PC-9 (cell line): ENCODE data around the gene PPP1R13L. TPM values are rescaled to one million over a fixed set of nuclear protein-coding genes. Genes with fewer than 3 reads are reported as not detected.

Experiments used
- BruUV-seq: library from RNA; stranded (reverse); fragments of 400-500 nt; replicated peaks from 2 replicates; lab custom pipeline; 2021; lab: Mats Ljungman, UMichigan
- CTCF ChIA-PET: fragments of 300-600 bp; sonication (Branson Sonifier 250); formaldehyde crosslinking; loops from one replicate; lab custom pipeline; 2022; ENCODE audit warnings: antibody characterized with exemption; lab: Charles Lee
- POLR2A ChIA-PET: fragments of 300-600 bp; sonication (Branson Sonifier 250); formaldehyde crosslinking; loops from one replicate; lab custom pipeline; 2022; ENCODE audit warnings: antibody characterized with exemption; ENCODE audit not compliant: unreplicated experiment; lab: Charles Lee
- DNase-seq, 2 experiments: peaks; one replicate each; pipeline versions ENCODE4 v3.0.0 to v3.0.0-alpha.2; 2015 to 2022; ENCODE audit warnings: mixed read lengths in 1 of 2
- H2AFZ ChIP-seq: fragments of 200-600 bp; sonication (generic); 2 replicates; pipeline ENCODE4 v1.8.1; 2017; ENCODE audit warnings: antibody characterized with exemption
- H3F3A ChIP-seq: fragments of 200-600 bp; sonication (generic); 2 replicates; pipeline ENCODE4 v1.8.1; 2017; ENCODE audit warnings: antibody characterized with exemption, mild to moderate bottlenecking, low read depth; ENCODE audit not compliant: insufficient read depth
- H3K27ac ChIP-seq: fragments of 200-600 bp; sonication (generic); 2 replicates; pipeline ENCODE4 v1.6.1; 2016; ENCODE audit warnings: mixed run types
- H3K27me3 ChIP-seq: fragments of 200-600 bp; sonication (generic); 2 replicates; pipeline ENCODE4 v1.6.1; 2016; ENCODE audit warnings: low read depth, mixed run types; ENCODE audit not compliant: insufficient read depth
- H3K36me3 ChIP-seq: fragments of 200-600 bp; sonication (generic); 2 replicates; pipeline ENCODE4 v1.6.1; 2016; ENCODE audit warnings: low read depth, mixed run types
- H3K4me1 ChIP-seq: fragments of 200-600 bp; sonication (generic); replicated peaks from 2 replicates; pipeline ENCODE4 v1.6.1; 2016; ENCODE audit warnings: mixed run types; ENCODE audit not compliant: insufficient read depth
- H3K4me2 ChIP-seq: fragments of 200-600 bp; sonication (generic); 2 replicates; pipeline ENCODE4 v1.6.1; 2017; ENCODE audit warnings: mixed run types
- H3K4me3 ChIP-seq: fragments of 200-600 bp; sonication (generic); 2 replicates; pipeline ENCODE4 v1.6.1; 2016; ENCODE audit warnings: mixed run types
- H3K79me2 ChIP-seq: fragments of 200-600 bp; sonication (generic); 2 replicates; pipeline ENCODE4 v1.6.1; 2017; ENCODE audit warnings: low read depth, mixed run types
- H3K9me2 ChIP-seq: fragments of 200-600 bp; sonication (generic); 2 replicates; pipeline ENCODE4 v1.8.1; 2017; ENCODE audit warnings: mild to moderate bottlenecking; ENCODE audit not compliant: insufficient read depth
- H3K9me3 ChIP-seq: fragments of 200-600 bp; sonication (generic); 2 replicates; pipeline ENCODE4 v1.8.1; 2016; ENCODE audit warnings: low read depth; ENCODE audit not compliant: insufficient read depth
- H4K20me1 ChIP-seq: fragments of 200-600 bp; sonication (generic); 2 replicates; pipeline ENCODE4 v1.8.1; 2017; ENCODE audit not compliant: insufficient read depth
- EZH2 ChIP-seq: fragments of 200-600 bp; sonication (generic); IDR thresholded peaks from 2 replicates; pipeline ENCODE4 v1.8.0; 2017; ENCODE audit warnings: antibody characterized with exemption, low read depth
- intact Hi-C: fragments of 100-400 bp; cut with micrococcal nuclease; formaldehyde crosslinking; loops from one replicate; pipeline ENCODE4 v1.10.0; 2022; ENCODE audit not compliant: unreplicated experiment
- total RNA-seq: library from RNA; stranded (reverse); gene quantifications from 2 replicates; pipeline ENCODE4 v1.2.3, GENCODE V29; 2021
- TF ChIP-seq, protein P1 (sequence below): fragments of 200-600 bp; sonication (generic); conservative IDR thresholded peaks from 2 replicates; pipeline ENCODE4 v1.6.1; 2017; ENCODE audit warnings: mixed run types, antibody characterized with exemption, mild to moderate bottlenecking, moderate library complexity

PPP1R13L gene
- total RNA-seq, 1 experiment from 2014 or later: 121 TPM

DNA sequence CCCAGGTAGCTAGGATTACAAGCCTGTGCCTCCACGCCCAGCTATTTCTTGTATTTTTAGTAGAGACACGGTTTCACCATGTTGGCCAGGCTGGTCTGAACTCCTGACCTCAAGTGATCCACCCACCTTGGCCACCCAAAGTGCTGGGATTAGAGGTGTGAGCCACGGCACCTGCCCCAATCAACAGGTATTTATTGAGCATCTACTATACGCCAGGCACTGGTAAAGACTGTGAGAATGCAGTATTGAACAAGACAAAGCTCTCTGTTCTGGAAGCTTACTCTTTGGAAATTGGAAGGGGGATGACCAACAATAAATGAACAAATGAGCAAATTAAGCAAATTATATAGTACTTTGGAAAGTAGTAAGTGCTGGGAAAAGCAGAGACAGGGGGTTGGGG, 40.3 kb upstream of the PPP1R13L start:
- BruUV-seq: no TSS peak

DNA sequence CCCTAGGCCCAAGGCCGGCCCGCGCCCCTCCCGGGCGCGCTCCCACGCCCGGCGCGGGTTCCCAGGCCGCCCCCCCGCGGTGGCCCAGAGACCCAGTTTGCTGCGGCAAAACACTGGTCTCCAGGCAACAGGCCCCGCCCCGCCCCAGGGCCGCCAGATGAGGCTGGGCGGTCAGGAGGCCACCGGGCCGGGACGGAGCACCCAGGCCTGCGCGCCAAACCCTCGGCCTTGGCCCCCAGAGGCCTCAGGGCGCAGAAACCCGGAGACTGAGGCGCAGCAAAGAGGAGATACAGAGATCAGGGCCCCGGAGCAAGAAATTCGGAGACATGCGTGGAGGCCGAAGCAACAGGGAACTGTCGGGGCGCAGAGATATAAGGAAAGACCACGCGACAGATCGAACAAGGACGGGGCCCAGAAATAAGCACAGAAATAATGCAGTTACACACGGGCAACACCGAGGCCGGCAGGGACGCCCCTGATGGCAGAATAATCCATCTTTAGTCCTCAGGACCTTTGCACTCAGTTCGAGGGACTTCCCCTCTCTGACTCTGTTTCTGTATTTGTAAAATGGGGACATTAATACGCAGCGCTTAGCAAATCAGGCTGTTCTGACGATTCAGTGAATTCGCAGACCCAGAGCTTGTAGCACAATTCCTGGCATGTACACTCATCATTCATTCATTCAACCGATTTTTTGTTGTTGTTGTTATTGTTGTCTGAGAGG, 39.6 kb upstream of the PPP1R13L start:
- no peak overlapping the region for H3K27ac ChIP-seq
- H3K79me2 ChIP-seq: peaks cover 1% of the 10 kb centered on the region
- peak overlapping the region; percentile 89 for H3K4me2 ChIP-seq
- H4K20me1 ChIP-seq: no peaks in the 10 kb centered on the region
- H3K9me2 ChIP-seq: no peaks in the 10 kb centered on the region
- POLR2A ChIA-PET: interaction anchor here (0.7 kb wide), 1 partner anchor 23 kb away, joined by 3 read pairs; no protein-coding TSS in a partner anchor
- intact Hi-C loops: loop anchor here (1.0 kb wide), 1 partner anchor 11 kb away; no protein-coding TSS in a partner anchor
- H2AFZ ChIP-seq: no peak overlapping the region
- H3K4me3 ChIP-seq: peak overlapping the region; percentile 45
- no peak for TF ChIP-seq EZH2
- TF ChIP-seq, protein P1, sequence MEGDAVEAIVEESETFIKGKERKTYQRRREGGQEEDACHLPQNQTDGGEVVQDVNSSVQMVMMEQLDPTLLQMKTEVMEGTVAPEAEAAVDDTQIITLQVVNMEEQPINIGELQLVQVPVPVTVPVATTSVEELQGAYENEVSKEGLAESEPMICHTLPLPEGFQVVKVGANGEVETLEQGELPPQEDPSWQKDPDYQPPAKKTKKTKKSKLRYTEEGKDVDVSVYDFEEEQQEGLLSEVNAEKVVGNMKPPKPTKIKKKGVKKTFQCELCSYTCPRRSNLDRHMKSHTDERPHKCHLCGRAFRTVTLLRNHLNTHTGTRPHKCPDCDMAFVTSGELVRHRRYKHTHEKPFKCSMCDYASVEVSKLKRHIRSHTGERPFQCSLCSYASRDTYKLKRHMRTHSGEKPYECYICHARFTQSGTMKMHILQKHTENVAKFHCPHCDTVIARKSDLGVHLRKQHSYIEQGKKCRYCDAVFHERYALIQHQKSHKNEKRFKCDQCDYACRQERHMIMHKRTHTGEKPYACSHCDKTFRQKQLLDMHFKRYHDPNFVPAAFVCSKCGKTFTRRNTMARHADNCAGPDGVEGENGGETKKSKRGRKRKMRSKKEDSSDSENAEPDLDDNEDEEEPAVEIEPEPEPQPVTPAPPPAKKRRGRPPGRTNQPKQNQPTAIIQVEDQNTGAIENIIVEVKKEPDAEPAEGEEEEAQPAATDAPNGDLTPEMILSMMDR: no peak
- H3K9me3 ChIP-seq: no peaks in the 10 kb centered on the region
- CTCF ChIA-PET: no interaction called here
- H3K27me3 ChIP-seq: no peaks in the 10 kb centered on the region
- H3K4me1 ChIP-seq: peaks cover 42% of the 10 kb centered on the region
- H3K36me3 ChIP-seq: no peaks in the 10 kb centered on the region
- peak; percentile 76 to 96 for DNase-seq
- BruUV-seq: no TSS peak
- H3F3A ChIP-seq: peaks cover 69% of the 10 kb centered on the region

More for the DNA sequence above, 40.3 kb upstream of the PPP1R13L start:
- H3K4me3 ChIP-seq: no peak overlapping the region
- no peaks in the 10 kb centered on the region for H3K27me3 ChIP-seq
- no peak for DNase-seq
- CTCF ChIA-PET: no interaction called here
- no peaks in the 10 kb centered on the region for H4K20me1 ChIP-seq
- H3K36me3 ChIP-seq: no peaks in the 10 kb centered on the region
- peaks cover 8% of the 10 kb centered on the region for H3K79me2 ChIP-seq
- H3K9me2 ChIP-seq: no peaks in the 10 kb centered on the region
- no peak overlapping the region for H3K27ac ChIP-seq
- H2AFZ ChIP-seq: no peak overlapping the region
- POLR2A ChIA-PET: interaction anchor here (0.7 kb wide), 2 partner anchors 10 to 22 kb away, joined by 3 to 4 read pairs; no protein-coding TSS in a partner anchor
- TF ChIP-seq, protein P1: no peak
- no peak for TF ChIP-seq EZH2
- no peak overlapping the region for H3K4me2 ChIP-seq
- H3K4me1 ChIP-seq: peaks cover 43% of the 10 kb centered on the region
- intact Hi-C loops: no loop called here
- no peaks in the 10 kb centered on the region for H3K9me3 ChIP-seq
- peaks cover 74% of the 10 kb centered on the region for H3F3A ChIP-seq

DNA sequence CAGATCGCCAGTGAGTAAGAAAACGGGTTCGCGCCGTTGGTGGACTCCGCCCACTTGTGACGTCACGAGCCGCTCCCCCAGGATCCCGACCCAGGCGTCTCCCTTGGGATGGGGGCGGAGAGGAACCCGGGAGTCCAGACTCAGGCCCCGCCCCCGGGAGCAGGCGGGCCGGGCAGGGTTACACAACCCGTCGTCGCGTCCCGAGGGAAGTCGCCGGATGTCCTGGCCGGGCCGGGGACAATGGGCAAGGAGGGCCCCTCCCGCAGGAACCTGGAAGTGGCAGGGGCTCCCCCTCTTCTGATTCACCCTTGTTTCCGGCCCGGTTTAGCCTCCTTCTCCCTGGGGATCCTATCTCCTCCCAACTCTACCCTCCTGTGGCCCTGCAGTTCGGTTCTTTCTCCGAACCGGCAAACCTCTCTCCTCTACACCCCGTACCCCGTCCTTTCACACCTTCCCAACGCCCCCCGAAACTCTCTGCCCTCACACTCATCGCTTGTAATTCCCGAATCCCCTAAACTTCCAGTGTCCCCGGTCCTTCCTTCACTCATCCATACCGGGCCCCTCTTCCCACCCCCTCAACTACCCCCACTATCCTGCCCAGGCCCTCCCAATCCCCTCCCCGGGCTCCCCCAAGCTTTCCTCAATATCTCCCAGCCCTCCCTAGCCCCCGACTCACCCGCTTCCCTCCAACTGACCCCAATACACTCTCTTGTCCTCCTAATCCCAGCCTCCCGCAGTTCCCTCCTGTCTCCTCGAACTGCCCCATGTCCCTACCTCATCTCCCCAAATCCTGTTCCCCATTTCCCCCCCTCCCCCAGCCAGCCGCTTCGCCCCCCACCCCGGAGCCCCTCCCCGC, 38.8 kb upstream of the PPP1R13L start:
- Histone ChIP-seq H3K27ac (peak overlapping the region; percentile 85), H3K36me3 (no peaks in the 10 kb centered on the region), H3K4me2 (peak overlapping the region; percentile 89), H3K4me1 (peaks cover 34% of the 10 kb centered on the region), H3F3A (peaks cover 61% of the 10 kb centered on the region), H2AFZ (peak overlapping the region; percentile 69), H4K20me1 (no peaks in the 10 kb centered on the region), H3K27me3 (no peaks in the 10 kb centered on the region), H3K4me3 (peak overlapping the region; percentile 60), H3K79me2 (no peaks in the 10 kb centered on the region), H3K9me2 (no peaks in the 10 kb centered on the region), H3K9me3 (no peaks in the 10 kb centered on the region)
- ChIA-PET POLR2A (no interaction called here), CTCF (no interaction called here)
- TF ChIP-seq EZH2: no peak
- TF ChIP-seq, protein P1: no peak
- BruUV-seq: TSS peak; percentile 53
- intact Hi-C loops: loop anchor here (1.0 to 2.0 kb wide), 3 partner anchors 12 to 35 kb away; no protein-coding TSS in a partner anchor
- DNase-seq: peak; percentile 95 to 99
